ENCODE data around the gene FLYWCH2. TPM values are rescaled to one million over a fixed set of nuclear protein-coding genes. Genes with fewer than 3 reads are reported as not detected.

FLYWCH2 gene
- total and polyA plus RNA-seq, 9 of the 15 experiments (the other 6 are each of a cell fraction or from before 2014, with no cell fraction given): 0.70 to 55.5 (median 7.6) TPM

- BruUV-seq (replicated peaks): no TSS peak
- no peak for ATAC-seq
- H3K9me3 ChIP-seq (replicated peaks; ENCODE audit: control insufficient read depth, insufficient read depth, low read depth, low read length): no peaks in the 10 kb centered on the region
Measured at GRCh38 chr16:2900526-2901075, 17.6 kb downstream of the FLYWCH2 start.

More at GRCh38 chr16:2900526-2901075, 17.6 kb downstream of the FLYWCH2 start:
- H3K27me3 ChIP-seq (ENCODE audit: control insufficient read depth in 2 of 2, insufficient read depth in 2 of 2, low read length in 2 of 2): no peaks in the 10 kb centered on the region
- no peak overlapping the region for H3K4me3 ChIP-seq
- H3K9me1 ChIP-seq (ENCODE audit: control insufficient read depth, insufficient read depth, low read length): no peaks in the 10 kb centered on the region
- TF ChIP-seq SAP30 (IDR thresholded peaks at IDR 0.05; ENCODE audit: borderline replicate concordance, insufficient read depth, low read depth, low read length, poor library complexity, severe bottlenecking) (no peak), HNRNPUL1 (IDR thresholded peaks at IDR 0.05; ENCODE audit: low read length) (no peak), LEF1 (IDR thresholded peaks at IDR 0.05) (no peak), AFF1 (IDR thresholded peaks at IDR 0.05; ENCODE audit: low read depth in 1 of 2, partially characterized antibody in 2 of 2) (no peak), PML (IDR thresholded peaks at IDR 0.05; ENCODE audit: low read length) (no peak), NFXL1 (CRISPR knock-in tag; IDR thresholded peaks at IDR 0.05) (no peak), NONO (IDR thresholded peaks at IDR 0.05; ENCODE audit: low read depth in 2 of 2, low read length in 1 of 2) (no peak), RB1 (IDR thresholded peaks at IDR 0.05; ENCODE audit: low read depth) (no peak), ZNF384 (IDR thresholded peaks at IDR 0.05; ENCODE audit: low read depth, low read length) (no peak), ZNF41 (CRISPR knock-in tag; conservative IDR thresholded peaks at IDR 0.05) (no peak), TFAM (CRISPR knock-in tag; conservative IDR thresholded peaks at IDR 0.05) (no peak), ZNF224 (CRISPR knock-in tag; IDR thresholded peaks at IDR 0.05) (no peak), E2F4 (CRISPR knock-in tag; IDR thresholded peaks at IDR 0.05; ENCODE audit: low read depth) (no peak), IRF2 (CRISPR knock-in tag; IDR thresholded peaks at IDR 0.05) (no peak), MAZ (CRISPR knock-in tag; conservative IDR thresholded peaks at IDR 0.05 in 1 of 2, IDR thresholded peaks at IDR 0.05 in 1 of 2) (no peak)
- TF ChIP-seq, protein P1, sequence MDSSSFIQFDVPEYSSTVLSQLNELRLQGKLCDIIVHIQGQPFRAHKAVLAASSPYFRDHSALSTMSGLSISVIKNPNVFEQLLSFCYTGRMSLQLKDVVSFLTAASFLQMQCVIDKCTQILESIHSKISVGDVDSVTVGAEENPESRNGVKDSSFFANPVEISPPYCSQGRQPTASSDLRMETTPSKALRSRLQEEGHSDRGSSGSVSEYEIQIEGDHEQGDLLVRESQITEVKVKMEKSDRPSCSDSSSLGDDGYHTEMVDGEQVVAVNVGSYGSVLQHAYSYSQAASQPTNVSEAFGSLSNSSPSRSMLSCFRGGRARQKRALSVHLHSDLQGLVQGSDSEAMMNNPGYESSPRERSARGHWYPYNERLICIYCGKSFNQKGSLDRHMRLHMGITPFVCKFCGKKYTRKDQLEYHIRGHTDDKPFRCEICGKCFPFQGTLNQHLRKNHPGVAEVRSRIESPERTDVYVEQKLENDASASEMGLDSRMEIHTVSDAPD (CRISPR knock-in tag; IDR thresholded peaks at IDR 0.05): no peak
- WGBS (ENCODE audit: insufficient coverage, low coverage, missing lambda C conversion rate): 71% methylated on average over 12 of the region's 15 CpGs
- in situ Hi-C loops (cut with MboI): no loop called here
- DNase-seq (ENCODE audit: extremely low read depth in 1 of 4, low spot score in 3 of 4): no peak
- no peaks in the 10 kb centered on the region for H3K36me3 ChIP-seq (ENCODE audit: control insufficient read depth, insufficient read depth, low read length)
- H2AFZ ChIP-seq (ENCODE audit: low read depth, low read length): no peak overlapping the region
- peaks cover 6% of the 10 kb centered on the region; the same call in 2 of the 3 replicates for H3K79me2 ChIP-seq (ENCODE audit: control insufficient read depth, insufficient read depth, low read length)
- H4K20me1 ChIP-seq (replicated peaks; ENCODE audit: control insufficient read depth, insufficient read depth, low read length): no peaks in the 10 kb centered on the region
- no peak overlapping the region for H3K27ac ChIP-seq (ENCODE audit: extremely low read depth, low read depth, low read length)
- peaks cover 7 to 44% of the 10 kb centered on the region in 2 experiments; a peak in 4 of 5 replicates for H3K4me1 ChIP-seq (replicated peaks in 1 of 2; ENCODE audit: control insufficient read depth in 2 of 2, insufficient read depth in 2 of 2, low read length in 2 of 2)
- intact Hi-C loops (cut with micrococcal nuclease): no loop called here
- H3K9ac ChIP-seq (ENCODE audit: insufficient read depth in 1 of 2, low read depth in 2 of 2, low read length in 2 of 2): no peak overlapping the region
- no peak overlapping the region for H3K4me2 ChIP-seq (ENCODE audit: insufficient read depth, low read length)
- FAIRE-seq: no peak
- ChIA-PET POLR2A (no interaction called here), CTCF (ENCODE audit: low intra/inter-chr PET ratio) (no interaction called here)
